Vein endothelial cell (primary cell): ENCODE data around the gene FAM13B. TPM values are rescaled to one million over a fixed set of nuclear protein-coding genes. Genes with fewer than 3 reads are reported as not detected.

ENCODE experiments used
- small RNA-seq: library from RNA; depleted of rRNA; stranded (forward); fragments of <200 nt; gene quantifications from one replicate; pipeline ENCODE3, GENCODE V24; 2012
- total RNA-seq: library from RNA; depleted of rRNA; stranded (reverse); fragments of >200 nt; gene quantifications from 2 replicates; pipeline ENCODE4 v1.2.3, GENCODE V29; 2012

FAM13B gene
- total RNA-seq, result 25.5 and 30.5 TPM in 2 replicates

GRCh38 chr5:138032572-138033385 is at the start of gene FAM13B:
Gene FAM13B (minus strand): TSS chr5:138033079. CDS start chr5:138019111, 13,968 bp downstream.

GRCh38 chr5:137888863-137889759 is 143.8 kb downstream of the FAM13B start, which contains the start of gene PKD2L2:
Gene PKD2L2 (plus strand): TSS chr5:137889457. CDS start chr5:137889492, 35 bp downstream.

Small RNAs within 50 kb of the gene (small RNA-seq; reads per million reads assigned to genes)
- not detected for gene RNU6-1148P

Other genes with a start within 250 kb of the FAM13B start
- gene MYOT, start 165.2 kb downstream of the FAM13B start, total RNA-seq, result not detected in 2 replicates
- 0.10 TPM in 1 of 2 replicates, not detected in the other for gene PKD2L2, start 143.6 kb downstream of the FAM13B start, total RNA-seq
- gene WNT8A, start 51.0 kb upstream of the FAM13B start, total RNA-seq, result under 0.01 TPM in 1 of 2 replicates, not detected in the other
- gene NME5, start 106.3 kb upstream of the FAM13B start, total RNA-seq, result 1.4 and 2.6 TPM in 2 replicates
- gene BRD8, start 145.6 kb upstream of the FAM13B start, total RNA-seq, result 30.1 and 50.0 TPM in 2 replicates
- gene KIF20A, start 146.0 kb upstream of the FAM13B start, total RNA-seq, result 33.6 and 61.7 TPM in 2 replicates
- gene CDC23, start 180.2 kb upstream of the FAM13B start, total RNA-seq, result 34.0 and 39.6 TPM in 2 replicates
- gene GFRA3, start 241.5 kb upstream of the FAM13B start, total RNA-seq, result 0.10 TPM in 1 of 2 replicates, not detected in the other